Adrenal gland (tissue), 12 donors: ENCODE results near the gene SURF2. TPM values are rescaled to one million over a fixed set of nuclear protein-coding genes. Genes with fewer than 3 reads are reported as not detected.
A peak's percentile ranks its signal among the peaks of the same experiment; 100 is the strongest.

Experiments used
- DNase-seq, 7 donors: peaks; one replicate each; pipeline ENCODE4 v3.0.0-alpha.2; 2019 to 2020
- H3K27ac ChIP-seq, 5 donors: fragments of 200-600 bp; sonication (generic) in 4 of 5; 1 replicate in 3 of 5; 2 replicates in 2 of 5; pipeline versions ENCODE4 v1.5.1 to v1.8.0; 2016 to 2020; ENCODE audit warnings: mild to moderate bottlenecking in 1 of 5
- H3K27me3 ChIP-seq: fragments of 200-600 bp; 2 replicates; pipeline ENCODE4 v1.8.0; 2021
- H3K36me3 ChIP-seq, 2 donors: fragments of 200-600 bp; replicated peaks in 1 of 2; 1 replicate in 1 of 2; 2 replicates in 1 of 2; pipeline versions ENCODE4 v1.5.1 to v1.8.0; 2018 to 2022
- H3K4me1 ChIP-seq, 2 donors: fragments of 200-600 bp; replicated peaks in 1 of 2; 1 replicate in 1 of 2; 2 replicates in 1 of 2; pipeline versions ENCODE4 v1.5.1 to v1.8.0; 2018 to 2021
- H3K4me3 ChIP-seq, 4 donors: fragments of 200-600 bp; sonication (generic) in 3 of 4; one replicate each; pipeline ENCODE4 v1.5.1; 2016 to 2018
- H3K9me3 ChIP-seq, 3 donors: fragments of 200-600 bp; sonication (generic) in 1 of 3; replicated peaks in 1 of 3; 1 replicate in 2 of 3; 2 replicates in 1 of 3; pipeline versions ENCODE4 v1.5.1 to v1.8.0; 2016 to 2021
- CTCF ChIP-seq, 6 experiments: fragments of 450-650 bp in 4 of 6; fragments of 200-600 bp in 2 of 6; sonication (generic) in 1 of 6; IDR thresholded peaks; 1 replicate in 5 of 6; 2 replicates in 1 of 6; pipeline versions ENCODE4 v1.5.1 to v1.8.0; 2016 to 2021; ENCODE audit warnings: antibody characterized with exemption in 6 of 6, mild to moderate bottlenecking in 2 of 6, moderate library complexity in 1 of 6
- POLR2A ChIP-seq, 2 donors: fragments of 450-650 bp; IDR thresholded peaks; one replicate each; pipeline ENCODE4 v1.6.1; 2017; ENCODE audit warnings: antibody characterized with exemption in 2 of 2, mild to moderate bottlenecking in 2 of 2, moderate library complexity in 1 of 2
- WGBS, 4 donors: extraction: QIAGEN DNeasy Blood & Tissue Kit in 2 of 4; methylation state at CpG; one replicate each; pipeline versions ENCODE4 v1.1.5 to v1.1.7; 2013 to 2017; 5-methylcytosine and 5-hydroxymethylcytosine counted together
- intact Hi-C, 2 donors: fragments of 100-400 bp; cut with DNase I; formaldehyde crosslinking; loops; one replicate each; pipeline versions ENCODE4 v1.14.1 to v1.15.0; 2022 to 2023
- polyA plus RNA-seq, 3 donors: library from polyadenylated mRNA; stranded (reverse); fragments of 200-250 nt in 2 of 3; fragments of 350-450 nt in 1 of 3; fragmentation: Illumina TruSeq in 1 of 3; extraction: RNeasy Lipid Tissue Mini Kit (QIAGEN cat#74804) in 1 of 3; gene quantifications; one replicate each; pipeline ENCODE4 v1.2.3, GENCODE V29; 2013 to 2014
- total RNA-seq, 9 donors: library from RNA; depleted of rRNA in 4 of 9; stranded (reverse); fragments of >200 nt in 4 of 9; fragments of 120-200 nt in 1 of 9; fragmentation: NEBNext Ultra II Directional in 1 of 9; extraction: Animal tissue kit (Norgen Biotek cat#: 25700) in 1 of 9; gene quantifications; one replicate each; pipeline versions ENCODE4 v1.1.0 to v1.2.4, GENCODE V29; 2013 to 2023
- donor health status: healthy with polysubstance abuse.
- donor health status: Bipolar disorder and iron deficiency.
- donor health status: DM: yes; HTN: yes; CAD: no.
- donor health status: DM: no; HTN: no; CAD: no.
- donor health status: DM: no; HTN: no; CAD: no.
- donor health status: DM: yes; HTN: yes; CAD: no.

Gene SURF2
- total and polyA plus RNA-seq, 12 donors: 13.4 to 53.0 (median 23.4) TPM

DNA sequence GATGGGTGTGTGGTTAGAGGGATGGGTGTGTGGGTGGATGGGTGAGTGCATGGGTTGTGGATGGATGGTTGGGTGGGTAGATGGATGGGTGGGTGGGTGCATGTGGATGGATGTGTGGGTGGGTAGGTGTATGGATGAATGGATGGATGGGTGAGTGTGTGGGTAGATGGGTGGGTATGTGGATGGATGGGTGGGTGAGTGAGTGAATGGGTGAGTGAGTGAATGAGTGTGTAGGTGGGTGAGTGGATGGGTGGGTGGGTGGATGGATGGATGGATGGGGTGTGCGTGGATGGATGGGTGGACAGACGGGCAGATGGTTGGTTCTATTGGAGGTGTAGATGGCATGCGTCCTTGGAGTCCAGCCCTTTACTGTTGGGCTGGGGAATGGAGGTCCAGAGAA is 37.0 kb downstream of the SURF2 start:
- 73 to 85% (median 78%) methylated on average over 3 of the region's 3 CpGs for WGBS, 4 donors
- no peak for TF ChIP-seq POLR2A (IDR thresholded peaks at IDR 0.05)
- no peak for TF ChIP-seq CTCF (IDR thresholded peaks at IDR 0.05)
- H3K27ac ChIP-seq: no peak overlapping the region

GRCh38 chr9:133394687-133395271 is 38.4 kb downstream of the SURF2 start:
- DNase-seq: no peak
- Histone ChIP-seq H3K36me3 (no peaks in the 10 kb centered on the region), H3K9me3 (no peaks in the 10 kb centered on the region), H3K27me3 (peaks cover 7% of the 10 kb centered on the region), H3K4me1 (no peaks in the 10 kb centered on the region), H3K27ac (no peak overlapping the region), H3K4me3 (no peak overlapping the region)
- intact Hi-C loops: no loop called here
- no peak for TF ChIP-seq CTCF (IDR thresholded peaks at IDR 0.05)
- TF ChIP-seq POLR2A (IDR thresholded peaks at IDR 0.05): no peak
- WGBS, 4 donors: 13 to 28% (median 22%) methylated on average over 6 to 8 of the region's 8 CpGs

More for the DNA sequence above, 37.0 kb downstream of the SURF2 start:
- no peak for DNase-seq
- no peak overlapping the region for H3K4me3 ChIP-seq
- no peaks in the 10 kb centered on the region for H3K4me1 ChIP-seq
- H3K27me3 ChIP-seq: peaks cover 7% of the 10 kb centered on the region
- no peaks in the 10 kb centered on the region for H3K9me3 ChIP-seq
- intact Hi-C loops: no loop called here
- H3K36me3 ChIP-seq: no peaks in the 10 kb centered on the region

DNA sequence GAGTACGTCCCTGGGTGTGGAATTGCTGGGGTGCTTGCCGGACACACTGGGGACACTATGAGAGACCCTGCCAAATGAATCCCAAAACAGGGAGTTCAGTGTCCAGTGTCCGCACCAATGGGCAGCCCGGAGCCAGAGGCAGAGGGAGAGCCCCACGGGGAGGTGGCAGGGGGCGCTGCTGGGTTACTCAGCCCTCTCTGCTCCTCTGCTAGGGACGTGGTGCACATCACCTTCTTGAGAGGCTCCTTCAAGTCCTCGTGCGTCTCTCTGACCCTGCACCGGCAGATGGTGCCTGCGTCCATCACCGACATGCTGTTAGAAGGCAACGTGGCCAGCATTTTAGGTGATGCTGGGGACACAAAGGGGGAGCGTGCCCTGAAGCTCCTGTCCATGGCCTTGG is 40.6 kb downstream of the SURF2 start:
- no peaks in the 10 kb centered on the region for H3K36me3 ChIP-seq
- H3K27me3 ChIP-seq: peaks cover 7% of the 10 kb centered on the region
- H3K4me3 ChIP-seq: no peak overlapping the region
- TF ChIP-seq CTCF (IDR thresholded peaks at IDR 0.05) (peak in 2 of 6 experiments; percentile 9 to 13), POLR2A (IDR thresholded peaks at IDR 0.05) (no peak)
- no peak overlapping the region for H3K27ac ChIP-seq
- DNase-seq: peak in 1 of 7 donors; percentile 39
- H3K4me1 ChIP-seq: no peaks in the 10 kb centered on the region
- WGBS, 4 donors: 24 to 37% (median 34%) methylated on average over 5 to 14 of the region's 14 CpGs
- intact Hi-C loops: no loop called here
- no peaks in the 10 kb centered on the region for H3K9me3 ChIP-seq

DNA sequence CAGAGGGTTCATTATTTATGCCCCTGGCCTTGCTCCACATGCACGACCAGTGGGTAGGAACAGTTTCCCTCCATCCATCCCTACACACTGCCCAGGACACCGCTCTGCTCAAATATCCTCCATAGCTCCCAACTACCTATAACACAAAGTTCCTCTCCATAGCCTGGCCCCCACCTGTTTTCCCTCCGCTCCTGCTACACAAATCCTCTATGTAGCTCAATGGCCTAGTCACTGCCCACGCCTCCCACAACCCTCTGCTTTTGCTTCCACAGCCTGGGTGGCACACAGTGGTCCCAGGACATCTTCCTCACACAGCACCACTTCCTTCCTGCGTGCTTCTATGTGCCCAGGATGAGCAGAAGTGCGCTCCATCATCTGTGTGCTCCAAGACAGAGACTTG is 41.0 kb downstream of the SURF2 start:
- Histone ChIP-seq H3K9me3 (no peaks in the 10 kb centered on the region), H3K4me1 (no peaks in the 10 kb centered on the region), H3K27me3 (peaks cover 7% of the 10 kb centered on the region), H3K36me3 (no peaks in the 10 kb centered on the region), H3K4me3 (no peak overlapping the region), H3K27ac (no peak overlapping the region)
- intact Hi-C loops: no loop called here
- no peak for DNase-seq
- TF ChIP-seq CTCF (IDR thresholded peaks at IDR 0.05) (no peak), POLR2A (IDR thresholded peaks at IDR 0.05) (no peak)
- WGBS, 4 donors: 72 to 80% (median 77%) methylated on average over 6 of the region's 6 CpGs
